HepG2 (cell line): ENCODE results near the gene TNFRSF18. TPM values are rescaled to one million over a fixed set of nuclear protein-coding genes. Genes with fewer than 3 reads are reported as not detected.

Source experiments
- ARNT ChIP-seq: fragments of 450-650 bp; IDR thresholded peaks from 2 replicates; pipeline ENCODE4 v1.6.1; 2017
- CENPT ChIP-seq: sonication (generic); formaldehyde crosslinking; IDR thresholded peaks from 2 replicates; pipeline ENCODE4 v1.8.0; 2022; ENCODE audit warnings: low read depth, mild to moderate bottlenecking, moderate library complexity, missing genetic modification reagents
- EEA1 ChIP-seq: sonication (generic); formaldehyde crosslinking; IDR thresholded peaks from 2 replicates; pipeline ENCODE4 v1.5.1; 2020; ENCODE audit warnings: mild to moderate bottlenecking, missing genetic modification reagents, borderline replicate concordance
- HOXA7 ChIP-seq: sonication (generic); formaldehyde crosslinking; IDR thresholded peaks from 2 replicates; pipeline ENCODE4 v1.8.1; 2022; ENCODE audit warnings: mild to moderate bottlenecking, missing genetic modification reagents, moderate library complexity
- MED8 ChIP-seq: sonication (generic); formaldehyde crosslinking; IDR thresholded peaks from 2 replicates; pipeline ENCODE4 v1.8.1; 2023; ENCODE audit warnings: mild to moderate bottlenecking, missing genetic modification reagents; ENCODE audit not compliant: insufficient replicate concordance
- MTF2 ChIP-seq: sonication (generic); formaldehyde crosslinking; IDR thresholded peaks from 2 replicates; pipeline ENCODE4 v1.5.0; 2020; ENCODE audit warnings: missing genetic modification reagents, borderline replicate concordance
- MZF1 ChIP-seq: sonication (generic); formaldehyde crosslinking; IDR thresholded peaks from 2 replicates; pipeline ENCODE4 v1.8.1; 2023; ENCODE audit warnings: mild to moderate bottlenecking, missing genetic modification reagents, borderline replicate concordance
- NFE2L1 ChIP-seq: sonication (generic); formaldehyde crosslinking; IDR thresholded peaks from 2 replicates; pipeline ENCODE4 v1.4.0; 2020; ENCODE audit warnings: missing genetic modification reagents, mild to moderate bottlenecking, borderline replicate concordance
- NR1H2 ChIP-seq: sonication (generic); formaldehyde crosslinking; IDR thresholded peaks from 2 replicates; pipeline ENCODE4 v1.8.1; 2022; ENCODE audit warnings: low read depth, missing genetic modification reagents, borderline replicate concordance
- SPEN ChIP-seq: sonication (generic); formaldehyde crosslinking; IDR thresholded peaks from 2 replicates; pipeline ENCODE4 v1.5.1; 2020; ENCODE audit warnings: low read depth, mild to moderate bottlenecking, missing genetic modification reagents
- TMF1 ChIP-seq: sonication (generic); formaldehyde crosslinking; IDR thresholded peaks from 2 replicates; pipeline ENCODE4 v1.8.1; 2022; ENCODE audit warnings: low read depth, missing genetic modification reagents
- YEATS4 ChIP-seq: sonication (generic); formaldehyde crosslinking; IDR thresholded peaks from 2 replicates; pipeline ENCODE4 v1.4.0; 2020; ENCODE audit warnings: missing genetic modification reagents, borderline replicate concordance
- ZMYM2 ChIP-seq: sonication (generic); formaldehyde crosslinking; IDR thresholded peaks from 2 replicates; pipeline ENCODE4 v1.8.0; 2022; ENCODE audit warnings: mild to moderate bottlenecking, missing genetic modification reagents
- ZNF264 ChIP-seq: sonication (generic); formaldehyde crosslinking; IDR thresholded peaks from 2 replicates; pipeline ENCODE4 v1.4.0; 2020; ENCODE audit warnings: missing genetic modification reagents
- ZNF337 ChIP-seq: sonication (generic); formaldehyde crosslinking; IDR thresholded peaks from 2 replicates; pipeline ENCODE4 v1.5.1; 2020; ENCODE audit warnings: missing genetic modification reagents, low read depth, mild to moderate bottlenecking, borderline replicate concordance
- ZNF33B ChIP-seq: sonication (generic); formaldehyde crosslinking; IDR thresholded peaks from 2 replicates; pipeline ENCODE4 v1.5.1; 2020; ENCODE audit warnings: mild to moderate bottlenecking, missing genetic modification reagents
- ZNF816 ChIP-seq: sonication (generic); formaldehyde crosslinking; IDR thresholded peaks from 2 replicates; pipeline ENCODE4 v1.8.0; 2022; ENCODE audit warnings: missing genetic modification reagents, mild to moderate bottlenecking, borderline replicate concordance
- polyA plus RNA-seq, 8 experiments: library from polyadenylated mRNA; depleted of rRNA in 3 of 8; stranded (reverse) in 7 of 8; unstranded in 1 of 8; fragments of >200 nt; fragmentation: Illumina TruSeq in 4 of 8; extraction: Trizol in 4 of 8; gene quantifications; 2 replicates each; pipeline versions ENCODE4 v1.2.1 to v1.2.3, GENCODE V29; 2011 to 2016; ENCODE audit warnings: low read depth in 4 of 8, missing spikeins in 1 of 8, mixed read lengths in 1 of 8; ENCODE audit not compliant: insufficient read depth in 1 of 8
- total RNA-seq, 5 experiments: library from RNA; depleted of rRNA; stranded (reverse); fragments of >200 nt; fragmentation: Illumina TruSeq; extraction: Trizol; gene quantifications; 2 replicates each; pipeline ENCODE4 v1.2.3, GENCODE V29; 2016; ENCODE audit warnings: low read depth in 1 of 5
- TF ChIP-seq, protein P1 (sequence below): sonication (generic); formaldehyde crosslinking; IDR thresholded peaks from 2 replicates; pipeline ENCODE4 v1.5.1; 2020; ENCODE audit warnings: missing genetic modification reagents, mild to moderate bottlenecking, borderline replicate concordance
- TF ChIP-seq, protein P2 (sequence below): sonication (generic); formaldehyde crosslinking; IDR thresholded peaks from 2 replicates; pipeline ENCODE4 v1.8.0; 2023; ENCODE audit warnings: mild to moderate bottlenecking, missing genetic modification reagents
- TF ChIP-seq, protein P3 (sequence below): IDR thresholded peaks from 2 replicates; pipeline ENCODE4 v1.6.1; 2016; ENCODE audit warnings: low read depth, borderline replicate concordance
- TF ChIP-seq, protein P4 (sequence below): sonication (generic); formaldehyde crosslinking; IDR thresholded peaks from 2 replicates; pipeline ENCODE4 v1.5.0; 2020; ENCODE audit warnings: mild to moderate bottlenecking, missing genetic modification reagents, moderate library complexity
- TF ChIP-seq, protein P5 (sequence below): sonication (generic); formaldehyde crosslinking; IDR thresholded peaks from 2 replicates; pipeline ENCODE4 v1.9.0; 2021; ENCODE audit warnings: missing genetic modification reagents, mild to moderate bottlenecking, borderline replicate concordance

TNFRSF18 gene
- total and polyA plus RNA-seq, 2 of the 13 experiments (the other 11 are each of a cell fraction or from before 2014, with no cell fraction given), result not detected

DNA sequence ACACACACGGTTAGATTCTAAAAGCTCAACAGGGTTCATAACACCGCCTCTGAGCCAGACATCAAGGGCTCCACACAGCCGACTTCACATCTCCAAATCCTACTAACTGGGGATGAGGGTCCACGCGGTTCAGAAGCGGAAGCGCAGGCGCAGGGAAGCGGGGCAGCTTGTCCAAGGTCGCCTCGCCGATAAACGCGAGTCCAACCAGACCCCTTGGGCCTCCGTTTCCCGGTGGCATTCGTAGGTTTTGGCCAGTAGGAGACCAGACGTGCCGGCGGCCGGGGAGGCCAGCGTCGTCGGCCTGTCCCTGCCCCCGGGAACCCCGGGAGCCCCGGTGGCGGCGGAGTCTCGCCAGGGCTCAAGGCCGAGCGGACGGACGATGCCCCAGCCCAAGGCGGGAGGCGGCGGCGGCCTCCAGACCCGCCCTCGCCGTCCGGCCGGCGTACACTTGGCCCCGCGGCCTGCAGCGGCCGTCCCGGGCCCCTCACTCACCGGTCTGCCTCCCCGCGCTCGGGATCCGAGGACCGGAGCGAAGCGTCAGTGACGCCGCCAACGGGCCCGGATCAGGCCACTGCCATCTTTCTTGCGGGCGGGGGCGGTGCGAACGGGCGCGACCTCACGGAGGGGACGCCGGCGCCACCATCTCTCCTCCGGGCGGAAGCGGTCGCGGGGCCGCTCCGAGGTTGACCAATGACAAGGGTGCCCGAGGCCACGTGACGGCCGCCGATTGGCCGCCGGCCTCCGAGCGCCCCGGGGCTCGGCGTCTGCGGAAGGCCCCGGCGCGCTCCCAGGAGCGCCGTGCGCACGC is 25.2 kb upstream of the TNFRSF18 start, which contains the start of gene SDF4 (continued):
- TF ChIP-seq, protein P1, sequence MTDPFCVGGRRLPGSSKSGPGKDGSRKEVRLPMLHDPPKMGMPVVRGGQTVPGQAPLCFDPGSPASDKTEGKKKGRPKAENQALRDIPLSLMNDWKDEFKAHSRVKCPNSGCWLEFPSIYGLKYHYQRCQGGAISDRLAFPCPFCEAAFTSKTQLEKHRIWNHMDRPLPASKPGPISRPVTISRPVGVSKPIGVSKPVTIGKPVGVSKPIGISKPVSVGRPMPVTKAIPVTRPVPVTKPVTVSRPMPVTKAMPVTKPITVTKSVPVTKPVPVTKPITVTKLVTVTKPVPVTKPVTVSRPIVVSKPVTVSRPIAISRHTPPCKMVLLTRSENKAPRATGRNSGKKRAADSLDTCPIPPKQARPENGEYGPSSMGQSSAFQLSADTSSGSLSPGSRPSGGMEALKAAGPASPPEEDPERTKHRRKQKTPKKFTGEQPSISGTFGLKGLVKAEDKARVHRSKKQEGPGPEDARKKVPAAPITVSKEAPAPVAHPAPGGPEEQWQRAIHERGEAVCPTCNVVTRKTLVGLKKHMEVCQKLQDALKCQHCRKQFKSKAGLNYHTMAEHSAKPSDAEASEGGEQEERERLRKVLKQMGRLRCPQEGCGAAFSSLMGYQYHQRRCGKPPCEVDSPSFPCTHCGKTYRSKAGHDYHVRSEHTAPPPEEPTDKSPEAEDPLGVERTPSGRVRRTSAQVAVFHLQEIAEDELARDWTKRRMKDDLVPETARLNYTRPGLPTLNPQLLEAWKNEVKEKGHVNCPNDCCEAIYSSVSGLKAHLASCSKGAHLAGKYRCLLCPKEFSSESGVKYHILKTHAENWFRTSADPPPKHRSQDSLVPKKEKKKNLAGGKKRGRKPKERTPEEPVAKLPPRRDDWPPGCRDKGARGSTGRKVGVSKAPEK (CRISPR knock-in tag), result no peak
- TF ChIP-seq ARNT (no peak), SPEN (CRISPR knock-in tag) (no peak; the same call in 1 of the 2 replicates), MED8 (CRISPR knock-in tag) (peak; percentile 39), ZNF33B (CRISPR knock-in tag) (no peak), MTF2 (CRISPR knock-in tag) (no peak), ZNF264 (CRISPR knock-in tag) (no peak), ZNF816 (CRISPR knock-in tag) (no peak), YEATS4 (CRISPR knock-in tag) (peak; percentile 75), MZF1 (CRISPR knock-in tag) (no peak), ZMYM2 (CRISPR knock-in tag) (no peak), NFE2L1 (CRISPR knock-in tag) (no peak), ZNF337 (peak; percentile 28; the same call in 1 of the 2 replicates), TMF1 (CRISPR knock-in tag) (peak; percentile 60; the same call in 1 of the 2 replicates), NR1H2 (CRISPR knock-in tag) (no peak), HOXA7 (no peak), EEA1 (CRISPR knock-in tag) (no peak), CENPT (CRISPR knock-in tag) (no peak)
- TF ChIP-seq, protein P2, sequence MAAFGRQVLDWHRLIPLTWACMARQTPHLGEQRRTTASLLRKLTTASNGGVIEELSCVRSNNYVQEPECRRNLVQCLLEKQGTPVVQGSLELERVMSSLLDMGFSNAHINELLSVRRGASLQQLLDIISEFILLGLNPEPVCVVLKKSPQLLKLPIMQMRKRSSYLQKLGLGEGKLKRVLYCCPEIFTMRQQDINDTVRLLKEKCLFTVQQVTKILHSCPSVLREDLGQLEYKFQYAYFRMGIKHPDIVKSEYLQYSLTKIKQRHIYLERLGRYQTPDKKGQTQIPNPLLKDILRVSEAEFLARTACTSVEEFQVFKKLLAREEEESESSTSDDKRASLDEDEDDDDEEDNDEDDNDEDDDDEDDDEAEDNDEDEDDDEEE, result peak; percentile 41; the same call in 1 of the 2 replicates
- TF ChIP-seq, protein P3, sequence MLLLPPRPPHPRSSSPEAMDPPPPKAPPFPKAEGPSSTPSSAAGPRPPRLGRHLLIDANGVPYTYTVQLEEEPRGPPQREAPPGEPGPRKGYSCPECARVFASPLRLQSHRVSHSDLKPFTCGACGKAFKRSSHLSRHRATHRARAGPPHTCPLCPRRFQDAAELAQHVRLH, result peak; percentile 79; the same call in 1 of the 2 replicates
- TF ChIP-seq, protein P4, sequence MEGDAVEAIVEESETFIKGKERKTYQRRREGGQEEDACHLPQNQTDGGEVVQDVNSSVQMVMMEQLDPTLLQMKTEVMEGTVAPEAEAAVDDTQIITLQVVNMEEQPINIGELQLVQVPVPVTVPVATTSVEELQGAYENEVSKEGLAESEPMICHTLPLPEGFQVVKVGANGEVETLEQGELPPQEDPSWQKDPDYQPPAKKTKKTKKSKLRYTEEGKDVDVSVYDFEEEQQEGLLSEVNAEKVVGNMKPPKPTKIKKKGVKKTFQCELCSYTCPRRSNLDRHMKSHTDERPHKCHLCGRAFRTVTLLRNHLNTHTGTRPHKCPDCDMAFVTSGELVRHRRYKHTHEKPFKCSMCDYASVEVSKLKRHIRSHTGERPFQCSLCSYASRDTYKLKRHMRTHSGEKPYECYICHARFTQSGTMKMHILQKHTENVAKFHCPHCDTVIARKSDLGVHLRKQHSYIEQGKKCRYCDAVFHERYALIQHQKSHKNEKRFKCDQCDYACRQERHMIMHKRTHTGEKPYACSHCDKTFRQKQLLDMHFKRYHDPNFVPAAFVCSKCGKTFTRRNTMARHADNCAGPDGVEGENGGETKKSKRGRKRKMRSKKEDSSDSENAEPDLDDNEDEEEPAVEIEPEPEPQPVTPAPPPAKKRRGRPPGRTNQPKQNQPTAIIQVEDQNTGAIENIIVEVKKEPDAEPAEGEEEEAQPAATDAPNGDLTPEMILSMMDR (CRISPR knock-in tag), result 0 out of 2 replicates have a peak, but pooled peaks have one; percentile 3
- TF ChIP-seq, protein P5, sequence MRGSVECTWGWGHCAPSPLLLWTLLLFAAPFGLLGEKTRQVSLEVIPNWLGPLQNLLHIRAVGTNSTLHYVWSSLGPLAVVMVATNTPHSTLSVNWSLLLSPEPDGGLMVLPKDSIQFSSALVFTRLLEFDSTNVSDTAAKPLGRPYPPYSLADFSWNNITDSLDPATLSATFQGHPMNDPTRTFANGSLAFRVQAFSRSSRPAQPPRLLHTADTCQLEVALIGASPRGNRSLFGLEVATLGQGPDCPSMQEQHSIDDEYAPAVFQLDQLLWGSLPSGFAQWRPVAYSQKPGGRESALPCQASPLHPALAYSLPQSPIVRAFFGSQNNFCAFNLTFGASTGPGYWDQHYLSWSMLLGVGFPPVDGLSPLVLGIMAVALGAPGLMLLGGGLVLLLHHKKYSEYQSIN (CRISPR knock-in tag), result 0 out of 2 replicates have a peak, but pooled peaks have one; percentile 67
